Measurements from ENCODE around the gene TTLL1. TPM values are rescaled to one million over a fixed set of nuclear protein-coding genes. Genes with fewer than 3 reads are reported as not detected.
"Not testable (repeated sequence)": the region's sequence is repeated elsewhere in the genome, so short reads cannot be mapped to it uniquely, and the experiment has no call there.

TTLL1 gene
- total RNA-seq, 1 experiment from 2014 or later = 6.2 TPM

DNA sequence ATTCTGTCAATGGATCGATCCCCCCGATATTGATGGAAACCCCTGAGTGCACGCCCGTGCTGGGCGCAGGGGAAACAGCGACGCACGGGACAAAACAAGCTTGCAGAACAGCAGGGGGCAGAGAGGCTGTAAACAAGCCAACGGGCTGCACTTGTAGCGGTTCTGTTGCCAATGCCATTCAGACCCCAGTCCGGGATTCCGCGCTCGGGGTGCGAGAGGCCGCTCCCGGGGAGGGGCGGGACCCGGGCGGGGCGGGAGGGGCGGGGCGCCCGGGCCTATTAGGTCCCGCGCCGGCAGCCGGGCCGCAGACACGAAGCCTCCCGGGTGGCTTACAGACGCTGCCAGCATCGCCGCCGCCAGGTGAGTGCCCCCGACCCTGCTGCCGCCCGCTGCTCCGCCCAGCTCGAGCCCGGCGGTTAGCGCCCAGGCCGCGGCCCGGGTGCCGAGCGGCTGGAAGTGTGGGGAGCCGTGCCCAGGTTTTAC, 21.3 kb upstream of the TTLL1 start, which contains the start of gene BIK:
Gene BIK (plus strand): TSS at position 307 of the 483 bp plus-strand sequence. CDS start 13,273 bp downstream, outside the sequence.
- peak; percentile 47 for DNase-seq (ENCODE audit: low read depth)

- no peak for DNase-seq (ENCODE audit: low read depth)
These were observed 20.8 kb upstream of the TTLL1 start for GRCh38 chr22:43109921-43110443.

- DNase-seq (ENCODE audit: low read depth) = no peak
These were observed 20.3 kb upstream of the TTLL1 start for GRCh38 chr22:43109511-43109910.

GRCh38 chr22:43106302-43106701, 17.1 kb upstream of the TTLL1 start:
- DNase-seq (ENCODE audit: low read depth) = no peak

GRCh38 chr22:43104950-43105349, 15.8 kb upstream of the TTLL1 start:
- not testable (repeated sequence) for DNase-seq (ENCODE audit: low read depth)

GRCh38 chr22:43104056-43104625, 14.9 kb upstream of the TTLL1 start:
- DNase-seq (ENCODE audit: low read depth) = peak; percentile 33

GRCh38 chr22:43101306-43101705, 12.1 kb upstream of the TTLL1 start:
- no peak for DNase-seq (ENCODE audit: low read depth)

GRCh38 chr22:43100225-43100624, 11.0 kb upstream of the TTLL1 start:
- DNase-seq (ENCODE audit: low read depth) = peak; percentile 52

DNA sequence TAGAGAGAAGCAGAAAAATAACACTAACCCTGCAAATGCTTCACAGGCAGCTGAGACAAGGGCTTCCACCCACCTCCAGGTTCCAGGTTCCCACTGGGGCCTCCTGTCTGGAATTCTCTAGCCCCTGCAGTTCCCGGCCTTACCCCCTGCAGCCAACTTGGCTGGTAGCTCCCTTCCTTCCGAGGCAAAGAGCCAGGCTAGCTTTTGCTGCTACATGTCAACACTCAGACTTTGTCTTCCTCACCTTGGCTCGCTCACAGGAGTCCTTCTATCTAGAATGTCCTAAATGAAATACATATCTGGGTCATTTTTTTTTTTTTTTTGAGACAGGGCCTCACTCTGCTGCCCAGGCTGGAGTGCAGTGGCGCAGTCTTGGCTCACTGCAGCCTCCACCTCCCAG, 9.9 kb upstream of the TTLL1 start:
- no peak for DNase-seq (ENCODE audit: low read depth)

- DNase-seq (ENCODE audit: low read depth) = no peak
These were observed 9.2 kb upstream of the TTLL1 start for GRCh38 chr22:43098356-43098755.

DNA sequence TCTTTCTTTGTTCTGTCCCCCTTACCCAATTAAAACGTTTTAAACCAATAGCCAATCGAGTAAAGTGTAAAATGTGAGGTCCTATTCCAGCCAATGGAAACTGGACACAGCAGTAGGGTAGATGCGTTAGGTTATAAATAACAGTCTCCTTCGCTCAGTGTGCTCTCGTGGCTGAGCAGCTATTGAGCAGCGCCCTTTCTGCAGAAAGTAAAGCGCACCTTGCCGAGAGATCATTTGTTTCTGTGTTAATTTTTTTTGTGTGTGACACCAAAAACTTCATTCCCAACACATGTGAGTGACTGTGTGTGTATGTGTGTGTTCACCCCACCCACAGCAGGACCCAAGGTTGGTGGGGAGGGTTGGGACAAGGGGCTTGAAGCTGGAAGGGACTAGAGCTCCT, 7.2 kb upstream of the TTLL1 start:
- no peak for DNase-seq (ENCODE audit: low read depth)

DNA sequence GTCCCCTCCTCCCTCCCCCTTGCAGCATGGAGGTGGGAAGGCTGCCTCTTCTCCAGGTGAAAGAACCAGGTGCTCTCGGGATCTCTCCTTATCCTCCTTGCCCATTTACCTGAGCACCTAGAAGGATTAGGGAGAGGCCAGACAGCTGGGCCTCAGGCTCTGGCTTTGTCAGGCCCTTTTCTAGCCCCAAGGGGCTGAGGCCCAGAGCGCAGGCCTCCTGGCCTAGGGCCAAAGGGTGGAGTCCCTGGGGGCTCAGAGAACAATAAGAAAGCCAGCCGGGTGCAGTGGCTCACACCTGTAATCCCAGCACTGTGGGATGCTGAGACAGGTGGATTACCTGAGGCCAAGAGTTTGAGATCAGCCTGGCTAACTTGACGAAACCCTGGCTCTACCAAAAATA, 5.4 kb upstream of the TTLL1 start:
- DNase-seq (ENCODE audit: low read depth) = no peak

DNA sequence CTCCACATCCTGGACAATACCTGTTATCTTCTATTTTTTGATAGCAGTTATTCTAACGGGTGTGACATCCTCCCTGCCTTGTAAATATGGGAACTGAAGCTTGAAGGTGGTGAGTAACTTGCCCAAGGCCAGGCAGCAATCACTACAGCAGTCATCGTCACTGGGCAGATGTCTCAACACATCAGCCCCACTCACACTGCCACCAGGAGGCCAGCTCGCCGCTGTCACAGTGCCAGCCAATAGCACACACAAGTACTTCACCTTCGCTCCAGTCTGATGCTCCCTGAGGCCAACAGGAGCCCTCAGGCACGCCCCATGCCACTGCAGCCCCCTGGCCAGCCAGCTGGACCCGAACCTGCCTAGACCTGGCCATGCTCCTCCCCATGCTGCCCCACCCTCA, 4.9 kb upstream of the TTLL1 start:
- DNase-seq (ENCODE audit: low read depth) = peak; percentile 70

- DNase-seq (ENCODE audit: low read depth) = no peak
These were observed 2.9 kb upstream of the TTLL1 start for GRCh38 chr22:43092085-43092484.

GRCh38 chr22:43090130-43090789, 1.1 kb upstream of the TTLL1 start:
- DNase-seq (ENCODE audit: low read depth) = peak; percentile 88

DNA sequence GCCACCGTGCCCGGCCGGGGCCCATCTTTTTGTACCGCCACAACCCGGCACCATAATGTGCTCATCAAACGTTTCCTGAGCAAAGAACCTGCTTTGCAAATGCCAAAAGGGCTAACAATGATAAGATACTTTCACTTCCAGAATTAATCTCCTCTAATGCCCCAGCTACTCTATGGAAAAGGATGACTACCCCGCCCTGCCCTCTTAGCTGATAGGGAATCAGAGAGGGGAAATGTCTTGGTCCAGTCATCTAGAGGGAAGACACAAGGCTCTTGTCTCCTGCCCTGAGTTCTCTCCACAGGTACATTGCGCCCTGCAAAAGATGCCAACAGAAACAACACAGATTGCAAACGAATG, 586 bp downstream of the TTLL1 start:
- peak; percentile 21 for DNase-seq (ENCODE audit: low read depth)

GRCh38 chr22:43085658-43086606, 3.3 kb downstream of the TTLL1 start:
- DNase-seq (ENCODE audit: low read depth) = no peak

DNA sequence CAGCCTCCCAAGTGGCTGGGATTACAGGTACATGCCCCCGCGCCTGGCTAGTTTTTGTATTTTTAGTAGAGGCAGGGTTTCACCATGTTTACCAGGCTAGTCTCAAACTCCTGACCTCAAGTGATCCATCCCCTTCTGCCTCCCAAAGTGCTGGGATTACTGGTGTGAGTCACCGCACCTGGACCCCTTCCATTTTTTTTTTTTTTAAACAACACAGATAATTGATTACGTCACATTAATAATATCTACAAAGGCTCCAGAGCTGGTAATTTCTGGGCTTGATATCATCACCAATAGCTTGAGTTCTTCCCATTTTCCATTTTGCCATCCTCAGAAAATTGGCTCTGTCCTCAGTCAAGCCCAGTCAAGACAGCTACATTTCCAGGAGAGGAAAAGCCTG, 7.2 kb downstream of the TTLL1 start:
- peak; percentile 56 for DNase-seq (ENCODE audit: low read depth)

- peak; percentile 72 for DNase-seq (ENCODE audit: low read depth)
These were observed 8.6 kb downstream of the TTLL1 start for GRCh38 chr22:43080616-43081015.

DNA sequence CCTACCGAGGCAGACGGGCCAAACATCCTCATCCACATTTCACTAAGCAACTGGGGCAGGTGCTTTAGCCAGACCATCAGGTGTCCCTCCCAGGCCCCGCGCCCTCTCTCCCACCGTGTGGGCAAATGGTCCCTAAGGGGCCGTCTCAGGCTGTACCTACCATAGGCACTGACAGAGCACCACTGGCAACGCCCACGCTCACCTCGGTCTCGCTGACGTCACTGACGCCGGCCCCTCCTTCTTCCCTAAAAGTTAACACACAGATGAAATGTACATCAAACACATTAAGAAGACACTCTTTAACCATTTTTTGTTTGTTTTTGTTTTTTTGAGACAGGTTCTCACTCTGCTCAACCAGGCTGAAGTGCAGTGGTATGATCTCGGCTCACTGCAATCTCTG, 9.4 kb downstream of the TTLL1 start:
- DNase-seq (ENCODE audit: low read depth) = no peak

DNA sequence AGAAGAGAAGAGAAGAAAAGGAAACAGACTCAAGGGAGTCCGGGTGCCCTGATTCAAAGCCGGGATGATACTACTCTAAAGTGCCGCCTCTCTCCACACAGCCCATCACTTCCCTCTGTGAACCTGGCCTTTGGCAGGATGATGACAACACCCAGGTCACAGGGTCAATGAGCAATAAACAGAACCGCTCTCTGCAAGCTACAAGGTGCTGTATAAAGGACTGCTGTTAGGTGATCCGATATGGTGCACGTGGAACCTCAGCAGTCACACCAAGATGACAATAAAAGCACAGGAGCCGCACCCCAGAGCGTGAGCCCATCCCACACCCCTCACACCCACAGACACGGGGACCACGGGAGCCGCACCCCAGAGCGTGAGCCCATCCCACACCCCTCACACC, 10.7 kb downstream of the TTLL1 start:
- peak; percentile 15 for DNase-seq (ENCODE audit: low read depth)

Data from M059J (cell line).